ENCODE data around the gene APBA2.

- TF ChIP-seq RFX5 (IDR thresholded peaks at IDR 0.05; ENCODE audit: low read depth, low read length) (no peak), SMC3 (IDR thresholded peaks at IDR 0.05; ENCODE audit: low read depth, low read length) (no peak), POLR2A (IDR thresholded peaks at IDR 0.05; ENCODE audit: low read depth, low read length) (no peak), CEBPB (IDR thresholded peaks at IDR 0.05; ENCODE audit: low read depth, low read length) (no peak), MAZ (IDR thresholded peaks at IDR 0.05; ENCODE audit: borderline replicate concordance, low read depth, low read length) (no peak), RCOR1 (IDR thresholded peaks at IDR 0.05; ENCODE audit: insufficient replicate concordance, low read length) (no peak), RAD21 (IDR thresholded peaks at IDR 0.05; ENCODE audit: low read length) (no peak), MAFK (IDR thresholded peaks at IDR 0.05; ENCODE audit: low read depth, low read length) (no peak), CHD1 (IDR thresholded peaks at IDR 0.05; ENCODE audit: low read depth, low read length) (no peak), ELK1 (IDR thresholded peaks at IDR 0.05; ENCODE audit: borderline replicate concordance, low read depth, low read length) (no peak)
- TF ChIP-seq, protein P1, sequence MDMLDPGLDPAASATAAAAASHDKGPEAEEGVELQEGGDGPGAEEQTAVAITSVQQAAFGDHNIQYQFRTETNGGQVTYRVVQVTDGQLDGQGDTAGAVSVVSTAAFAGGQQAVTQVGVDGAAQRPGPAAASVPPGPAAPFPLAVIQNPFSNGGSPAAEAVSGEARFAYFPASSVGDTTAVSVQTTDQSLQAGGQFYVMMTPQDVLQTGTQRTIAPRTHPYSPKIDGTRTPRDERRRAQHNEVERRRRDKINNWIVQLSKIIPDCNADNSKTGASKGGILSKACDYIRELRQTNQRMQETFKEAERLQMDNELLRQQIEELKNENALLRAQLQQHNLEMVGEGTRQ (IDR thresholded peaks at IDR 0.05; ENCODE audit: low read depth, low read length): no peak
- TF ChIP-seq, protein P2, sequence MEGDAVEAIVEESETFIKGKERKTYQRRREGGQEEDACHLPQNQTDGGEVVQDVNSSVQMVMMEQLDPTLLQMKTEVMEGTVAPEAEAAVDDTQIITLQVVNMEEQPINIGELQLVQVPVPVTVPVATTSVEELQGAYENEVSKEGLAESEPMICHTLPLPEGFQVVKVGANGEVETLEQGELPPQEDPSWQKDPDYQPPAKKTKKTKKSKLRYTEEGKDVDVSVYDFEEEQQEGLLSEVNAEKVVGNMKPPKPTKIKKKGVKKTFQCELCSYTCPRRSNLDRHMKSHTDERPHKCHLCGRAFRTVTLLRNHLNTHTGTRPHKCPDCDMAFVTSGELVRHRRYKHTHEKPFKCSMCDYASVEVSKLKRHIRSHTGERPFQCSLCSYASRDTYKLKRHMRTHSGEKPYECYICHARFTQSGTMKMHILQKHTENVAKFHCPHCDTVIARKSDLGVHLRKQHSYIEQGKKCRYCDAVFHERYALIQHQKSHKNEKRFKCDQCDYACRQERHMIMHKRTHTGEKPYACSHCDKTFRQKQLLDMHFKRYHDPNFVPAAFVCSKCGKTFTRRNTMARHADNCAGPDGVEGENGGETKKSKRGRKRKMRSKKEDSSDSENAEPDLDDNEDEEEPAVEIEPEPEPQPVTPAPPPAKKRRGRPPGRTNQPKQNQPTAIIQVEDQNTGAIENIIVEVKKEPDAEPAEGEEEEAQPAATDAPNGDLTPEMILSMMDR (conservative IDR thresholded peaks at IDR 0.05; ENCODE audit: low read depth, low read length): no peak
Measured at GRCh38 chr15:28936481-28936881, 50.7 kb downstream of the APBA2 start.
